Adrenal gland (tissue), 12 donors: Measurements from ENCODE around the gene ARHGEF38. TPM values are rescaled to one million over a fixed set of nuclear protein-coding genes. Genes with fewer than 3 reads are reported as not detected.

Source experiments
- DNase-seq, 7 donors: peaks; one replicate each; pipeline ENCODE4 v3.0.0-alpha.2; 2019 to 2020
- H3K27ac ChIP-seq, 5 donors: fragments of 200-600 bp; sonication (generic) in 4 of 5; 1 replicate in 3 of 5; 2 replicates in 2 of 5; pipeline versions ENCODE4 v1.5.1 to v1.8.0; 2016 to 2020; ENCODE audit warnings: mild to moderate bottlenecking in 1 of 5
- H3K27me3 ChIP-seq: fragments of 200-600 bp; 2 replicates; pipeline ENCODE4 v1.8.0; 2021
- H3K36me3 ChIP-seq, 2 donors: fragments of 200-600 bp; replicated peaks in 1 of 2; 1 replicate in 1 of 2; 2 replicates in 1 of 2; pipeline versions ENCODE4 v1.5.1 to v1.8.0; 2018 to 2022
- H3K4me1 ChIP-seq, 2 donors: fragments of 200-600 bp; replicated peaks in 1 of 2; 1 replicate in 1 of 2; 2 replicates in 1 of 2; pipeline versions ENCODE4 v1.5.1 to v1.8.0; 2018 to 2021
- H3K4me3 ChIP-seq, 4 donors: fragments of 200-600 bp; sonication (generic) in 3 of 4; one replicate each; pipeline ENCODE4 v1.5.1; 2016 to 2018
- H3K9me3 ChIP-seq, 3 donors: fragments of 200-600 bp; sonication (generic) in 1 of 3; replicated peaks in 1 of 3; 1 replicate in 2 of 3; 2 replicates in 1 of 3; pipeline versions ENCODE4 v1.5.1 to v1.8.0; 2016 to 2021
- POLR2A ChIP-seq, 2 donors: fragments of 450-650 bp; IDR thresholded peaks; one replicate each; pipeline ENCODE4 v1.6.1; 2017; ENCODE audit warnings: antibody characterized with exemption in 2 of 2, mild to moderate bottlenecking in 2 of 2, moderate library complexity in 1 of 2
- WGBS, 4 donors: extraction: QIAGEN DNeasy Blood & Tissue Kit in 2 of 4; methylation state at CpG; one replicate each; pipeline versions ENCODE4 v1.1.5 to v1.1.7; 2013 to 2017; 5-methylcytosine and 5-hydroxymethylcytosine counted together
- intact Hi-C, 2 donors: fragments of 100-400 bp; cut with DNase I; formaldehyde crosslinking; loops; one replicate each; pipeline versions ENCODE4 v1.14.1 to v1.15.0; 2022 to 2023
- polyA plus RNA-seq, 3 donors: library from polyadenylated mRNA; stranded (reverse); fragments of 200-250 nt in 2 of 3; fragments of 350-450 nt in 1 of 3; fragmentation: Illumina TruSeq in 1 of 3; extraction: RNeasy Lipid Tissue Mini Kit (QIAGEN cat#74804) in 1 of 3; gene quantifications; one replicate each; pipeline ENCODE4 v1.2.3, GENCODE V29; 2013 to 2014
- total RNA-seq, 9 donors: library from RNA; depleted of rRNA in 4 of 9; stranded (reverse); fragments of >200 nt in 4 of 9; fragments of 120-200 nt in 1 of 9; fragmentation: NEBNext Ultra II Directional in 1 of 9; extraction: Animal tissue kit (Norgen Biotek cat#: 25700) in 1 of 9; gene quantifications; one replicate each; pipeline versions ENCODE4 v1.1.0 to v1.2.4, GENCODE V29; 2013 to 2023
- TF ChIP-seq, protein P1 (sequence below), 6 experiments: fragments of 450-650 bp in 4 of 6; fragments of 200-600 bp in 2 of 6; sonication (generic) in 1 of 6; IDR thresholded peaks; 1 replicate in 5 of 6; 2 replicates in 1 of 6; pipeline versions ENCODE4 v1.5.1 to v1.8.0; 2016 to 2021; ENCODE audit warnings: antibody characterized with exemption in 6 of 6, mild to moderate bottlenecking in 2 of 6, moderate library complexity in 1 of 6
- donor health status: healthy with polysubstance abuse.
- donor health status: Bipolar disorder and iron deficiency.
- donor health status: DM: yes; HTN: yes; CAD: no.
- donor health status: DM: no; HTN: no; CAD: no.
- donor health status: DM: no; HTN: no; CAD: no.
- donor health status: DM: yes; HTN: yes; CAD: no.

The ARHGEF38 gene
- total and polyA plus RNA-seq, 12 donors, result not detected

DNA sequence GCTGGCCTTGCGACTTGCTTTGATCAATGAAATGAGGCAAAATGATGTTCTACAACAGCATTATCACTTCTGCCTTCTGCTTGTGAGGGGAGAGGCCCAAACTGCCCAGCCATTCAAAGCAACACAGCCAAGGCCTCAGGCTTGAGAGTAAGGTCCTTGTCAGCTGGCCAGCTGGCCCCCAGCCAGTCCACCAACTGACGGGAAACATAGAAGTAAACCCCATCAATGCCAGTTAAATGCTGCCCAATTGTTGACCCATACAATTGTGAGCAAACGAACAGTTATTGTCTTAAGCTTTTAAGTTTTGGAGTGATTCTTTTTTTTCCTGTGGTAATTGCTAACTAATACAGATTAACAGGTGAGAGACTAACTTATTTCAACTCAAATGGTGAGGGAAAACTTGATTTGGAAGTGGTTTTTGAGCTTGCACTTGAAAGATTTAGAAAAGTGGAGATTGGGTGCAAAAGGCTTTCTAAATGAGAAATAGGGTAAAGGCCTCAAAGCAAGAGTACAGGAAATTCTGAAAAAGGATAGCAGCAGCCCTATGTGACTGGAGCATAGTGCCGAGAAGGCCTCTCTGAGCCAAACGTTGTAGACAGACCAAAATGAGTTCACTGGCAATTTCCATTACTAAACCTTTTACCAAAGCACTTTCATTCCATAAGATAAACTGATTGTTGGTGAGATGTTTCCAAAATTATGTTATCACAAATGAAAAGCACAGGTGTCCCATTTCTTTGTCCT, 66.9 kb downstream of the ARHGEF38 start:
- TF ChIP-seq, protein P1, sequence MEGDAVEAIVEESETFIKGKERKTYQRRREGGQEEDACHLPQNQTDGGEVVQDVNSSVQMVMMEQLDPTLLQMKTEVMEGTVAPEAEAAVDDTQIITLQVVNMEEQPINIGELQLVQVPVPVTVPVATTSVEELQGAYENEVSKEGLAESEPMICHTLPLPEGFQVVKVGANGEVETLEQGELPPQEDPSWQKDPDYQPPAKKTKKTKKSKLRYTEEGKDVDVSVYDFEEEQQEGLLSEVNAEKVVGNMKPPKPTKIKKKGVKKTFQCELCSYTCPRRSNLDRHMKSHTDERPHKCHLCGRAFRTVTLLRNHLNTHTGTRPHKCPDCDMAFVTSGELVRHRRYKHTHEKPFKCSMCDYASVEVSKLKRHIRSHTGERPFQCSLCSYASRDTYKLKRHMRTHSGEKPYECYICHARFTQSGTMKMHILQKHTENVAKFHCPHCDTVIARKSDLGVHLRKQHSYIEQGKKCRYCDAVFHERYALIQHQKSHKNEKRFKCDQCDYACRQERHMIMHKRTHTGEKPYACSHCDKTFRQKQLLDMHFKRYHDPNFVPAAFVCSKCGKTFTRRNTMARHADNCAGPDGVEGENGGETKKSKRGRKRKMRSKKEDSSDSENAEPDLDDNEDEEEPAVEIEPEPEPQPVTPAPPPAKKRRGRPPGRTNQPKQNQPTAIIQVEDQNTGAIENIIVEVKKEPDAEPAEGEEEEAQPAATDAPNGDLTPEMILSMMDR (IDR thresholded peaks at IDR 0.05), result no peak
- TF ChIP-seq POLR2A (IDR thresholded peaks at IDR 0.05), result no peak
- H3K36me3 ChIP-seq, result no peaks in the 10 kb centered on the region
- intact Hi-C loops, result no loop called here
- H3K9me3 ChIP-seq, result no peaks in the 10 kb centered on the region
- WGBS, 4 donors, result 47 to 61% (median 57%) methylated on average over 4 to 5 of the region's 5 CpGs
- H3K27ac ChIP-seq, result no peak overlapping the region
- H3K4me1 ChIP-seq, result no peaks in the 10 kb centered on the region
- no peaks in the 10 kb centered on the region for H3K27me3 ChIP-seq
- peak; percentile 47 to 81 (median 71) for DNase-seq
- no peak overlapping the region for H3K4me3 ChIP-seq

DNA sequence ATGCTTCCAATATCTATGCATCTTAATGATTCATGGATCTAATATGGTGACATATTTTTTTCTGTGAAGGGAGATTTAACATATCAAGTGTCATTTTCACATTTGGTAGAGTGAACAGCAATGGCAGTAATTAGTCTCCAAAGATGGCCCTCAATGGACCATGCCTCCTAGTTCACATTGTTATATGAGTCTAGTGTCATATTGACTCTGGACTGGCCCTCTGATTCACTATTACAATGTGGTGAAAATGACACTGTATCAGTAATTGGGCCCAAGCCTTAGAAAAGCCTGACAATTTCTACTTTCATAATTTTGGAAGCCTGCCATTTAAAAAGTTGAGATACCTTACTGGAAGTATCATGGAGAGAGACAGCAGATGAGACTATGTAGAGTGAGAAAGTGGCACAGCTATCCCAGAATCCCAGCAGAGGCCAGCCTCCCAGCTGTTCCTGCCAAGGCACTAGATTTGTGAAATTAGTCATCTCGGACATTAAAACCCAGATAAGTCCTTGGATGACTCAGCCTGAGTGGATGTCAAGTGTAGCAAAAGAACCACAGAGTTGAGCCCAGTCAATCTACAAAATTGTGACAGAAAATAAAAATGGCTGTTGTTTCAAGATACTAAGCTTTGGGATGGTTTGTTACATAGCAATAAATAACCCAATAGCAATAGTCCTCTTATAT, 68.4 kb downstream of the ARHGEF38 start:
- H3K4me3 ChIP-seq, result no peak overlapping the region
- intact Hi-C loops, result no loop called here
- H3K4me1 ChIP-seq, result no peaks in the 10 kb centered on the region
- H3K27ac ChIP-seq, result no peak overlapping the region
- H3K36me3 ChIP-seq, result no peaks in the 10 kb centered on the region
- peak in 4 of 7 donors; percentile 23 to 34 (median 30) for DNase-seq
- H3K9me3 ChIP-seq, result no peaks in the 10 kb centered on the region
- 35 to 43% (median 37%) methylated on average over 1 of the region's 1 CpG for WGBS, 4 donors
- no peaks in the 10 kb centered on the region for H3K27me3 ChIP-seq
- no peak for TF ChIP-seq POLR2A (IDR thresholded peaks at IDR 0.05)
- TF ChIP-seq, protein P1 (IDR thresholded peaks at IDR 0.05), result no peak

DNA sequence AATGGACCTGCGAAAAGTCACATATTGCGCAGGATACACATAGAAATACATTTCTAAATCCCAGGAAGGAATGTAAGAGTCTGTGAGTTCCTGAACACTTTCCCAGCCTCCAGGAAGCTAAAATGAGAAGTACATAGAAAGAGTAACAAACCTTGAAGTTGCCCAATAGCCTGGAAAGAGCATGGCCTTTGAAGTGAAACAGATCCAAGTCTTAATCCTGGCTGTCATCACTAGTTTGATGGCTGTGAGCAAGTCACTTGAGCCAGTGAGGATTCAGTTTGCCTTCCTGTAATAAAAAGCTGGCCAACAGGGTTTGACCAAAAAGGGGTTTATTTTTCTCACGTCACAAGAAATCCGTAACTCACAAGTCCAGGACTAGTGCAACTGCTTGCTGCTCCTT, 69.8 kb downstream of the ARHGEF38 start:
- no peaks in the 10 kb centered on the region for H3K9me3 ChIP-seq
- no peaks in the 10 kb centered on the region for H3K36me3 ChIP-seq
- no peak overlapping the region for H3K4me3 ChIP-seq
- no peaks in the 10 kb centered on the region for H3K27me3 ChIP-seq
- H3K4me1 ChIP-seq, result no peaks in the 10 kb centered on the region
- no peak for DNase-seq
- H3K27ac ChIP-seq, result no peak overlapping the region
- intact Hi-C loops, result no loop called here
- TF ChIP-seq, protein P1 (IDR thresholded peaks at IDR 0.05), result no peak
- TF ChIP-seq POLR2A (IDR thresholded peaks at IDR 0.05), result no peak
- 84 to 91% (median 86%) methylated on average over 4 of the region's 4 CpGs for WGBS, 4 donors

DNA sequence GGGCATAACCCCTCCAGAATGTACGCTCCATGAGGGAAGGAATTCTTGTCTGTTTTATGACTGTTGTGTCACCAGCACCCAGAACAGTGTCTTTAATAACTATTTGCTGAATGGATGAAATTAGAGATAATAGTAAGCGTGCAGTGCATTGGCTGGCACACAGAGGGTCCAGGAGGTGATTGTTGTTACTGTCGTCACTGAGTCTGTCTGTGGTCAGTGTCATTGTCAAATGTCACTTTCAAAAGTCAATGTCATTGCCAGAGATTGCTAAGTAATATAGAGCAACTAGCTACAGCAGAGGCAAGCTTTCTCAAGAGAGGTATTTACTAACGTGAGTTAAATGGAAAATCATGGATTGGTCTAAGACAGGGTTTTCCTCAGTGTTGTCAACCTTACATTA, 70.7 kb downstream of the ARHGEF38 start:
- intact Hi-C loops, result no loop called here
- no peaks in the 10 kb centered on the region for H3K36me3 ChIP-seq
- no peak for TF ChIP-seq POLR2A (IDR thresholded peaks at IDR 0.05)
- TF ChIP-seq, protein P1 (IDR thresholded peaks at IDR 0.05), result no peak
- 85 to 91% (median 87%) methylated on average over 4 of the region's 4 CpGs for WGBS, 4 donors
- H3K4me3 ChIP-seq, result no peak overlapping the region
- no peaks in the 10 kb centered on the region for H3K27me3 ChIP-seq
- no peak for DNase-seq
- H3K9me3 ChIP-seq, result no peaks in the 10 kb centered on the region
- H3K4me1 ChIP-seq, result no peaks in the 10 kb centered on the region
- H3K27ac ChIP-seq, result no peak overlapping the region
